Activated CD4-positive, CD25-positive, alpha-beta regulatory T cell treated with anti-CD3 and anti-CD28 coated beads, Interleukin-2, amount 50 U/mL, for 24 hours (primary cell): ENCODE data around the gene PELO.

Experiments used
- ATAC-seq, 2 donors: fragments of 150-1000 bp; cut with Tn5 transposase; one replicate each; pipeline ENCODE4 v1.10.0; 2021; ENCODE audit warnings: mild to moderate bottlenecking in 1 of 2, moderate library complexity in 1 of 2

PELO gene

DNA sequence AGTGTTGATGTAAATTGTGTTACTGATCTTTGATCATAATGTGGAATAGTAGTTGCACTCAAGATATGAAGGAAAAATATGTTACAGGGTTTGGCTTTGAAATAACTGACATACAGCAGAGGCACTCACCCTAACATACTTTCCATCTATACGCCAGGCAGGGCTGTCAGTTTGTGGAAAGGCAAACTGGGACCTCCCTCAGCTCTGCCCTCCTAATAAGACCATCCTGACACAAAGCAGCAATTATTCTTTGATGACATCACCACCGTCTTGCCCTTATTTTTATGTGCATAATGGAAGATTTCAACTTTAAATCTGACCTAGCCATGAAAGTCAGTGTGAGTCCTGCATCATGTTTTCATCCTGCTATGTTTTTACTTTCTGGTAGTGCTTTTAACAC lies 42.9 kb downstream of the PELO start:
- no peak for ATAC-seq

DNA sequence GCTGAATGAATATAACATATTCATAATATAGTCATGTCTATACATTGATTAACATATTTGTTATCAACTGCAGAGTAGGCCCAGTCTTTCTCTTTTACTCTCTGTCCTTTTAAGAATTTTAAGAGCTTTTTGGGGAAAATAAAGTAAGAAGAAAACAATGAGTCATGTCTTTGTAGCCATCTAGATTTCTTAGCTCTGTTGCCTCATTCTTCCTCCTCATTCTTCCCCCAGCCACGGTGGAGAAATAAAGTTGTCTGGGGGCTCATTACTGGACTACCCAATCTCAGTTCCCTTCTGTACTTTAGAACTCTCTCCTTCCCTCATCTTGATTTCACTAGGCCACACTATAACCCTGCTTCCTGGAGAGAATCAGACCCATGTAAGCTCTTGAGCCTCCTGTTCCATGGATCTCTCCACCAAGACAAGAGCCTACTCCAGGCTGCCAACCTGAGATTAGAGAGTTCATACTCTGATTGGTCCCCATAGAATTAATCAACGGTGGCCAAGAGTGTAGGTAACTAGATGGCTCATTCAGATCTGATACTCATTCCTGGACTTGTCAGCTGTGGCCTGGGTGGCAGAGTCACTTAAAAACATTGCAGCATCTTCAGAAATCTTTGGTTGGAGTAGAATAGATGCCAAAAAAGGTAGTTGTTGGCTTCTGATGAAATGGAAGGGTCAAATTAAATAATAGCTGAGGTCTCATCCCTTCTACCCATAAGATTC lies 44.2 kb downstream of the PELO start:
- ATAC-seq = no peak

DNA sequence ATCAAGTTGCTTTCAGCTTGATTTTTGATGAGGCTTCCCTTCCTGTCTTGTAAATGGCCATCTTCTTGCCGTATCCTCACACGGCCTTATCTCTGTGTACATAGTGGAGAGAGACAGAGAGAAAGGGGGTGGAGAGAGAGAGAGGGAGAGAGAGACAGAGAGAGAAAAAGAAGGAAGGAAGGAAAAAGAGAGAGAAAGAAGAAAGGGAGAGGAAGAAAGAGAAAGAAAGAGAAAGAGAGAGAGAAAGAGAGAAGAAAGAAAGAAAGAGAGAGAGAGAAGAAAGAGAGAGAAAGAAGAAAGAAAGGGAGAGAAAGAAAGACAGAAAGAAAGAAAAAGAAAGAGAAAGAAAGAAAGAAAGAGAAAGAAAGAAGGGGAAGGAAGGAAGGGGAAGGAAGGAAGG lies 46.6 kb downstream of the PELO start:
- ATAC-seq = no peak

DNA sequence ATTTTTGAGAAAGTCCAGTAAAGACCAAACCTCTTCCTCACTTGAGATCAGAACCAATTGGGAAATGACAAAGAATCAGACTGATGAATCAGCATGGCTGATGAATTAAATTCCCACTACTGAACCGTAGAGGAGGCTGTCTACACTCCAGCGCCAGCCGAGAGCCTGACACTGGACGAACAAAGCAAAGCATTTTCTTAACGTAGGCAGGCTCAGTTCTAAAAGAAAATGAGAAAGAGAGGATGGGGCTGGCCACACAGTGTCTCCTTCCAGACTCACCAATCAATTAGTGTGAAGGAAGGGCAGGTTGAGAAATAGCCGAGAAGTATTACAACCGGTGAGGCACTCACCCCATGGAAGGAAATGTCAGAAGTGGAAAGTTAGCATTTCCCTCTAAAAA lies 49.4 kb downstream of the PELO start:
- ATAC-seq = no peak
